Upper lobe of left lung (tissue), 4 donors: ENCODE measurements around the gene UGT2B17.

Source experiments
- CTCF ChIP-seq, 6 experiments: fragments of 450-650 bp in 4 of 6; fragments of 200-600 bp in 2 of 6; sonication (generic) in 2 of 6; IDR thresholded peaks; one replicate each; pipeline ENCODE4 v1.5.1; 2016 to 2019; ENCODE audit warnings: antibody characterized with exemption in 6 of 6
- EP300 ChIP-seq, 4 donors: sonication (generic); formaldehyde crosslinking; IDR thresholded peaks; one replicate each; pipeline ENCODE4 v1.5.1; 2017; ENCODE audit warnings: antibody characterized with exemption in 4 of 4, control low read depth in 2 of 4
- POLR2A ChIP-seq, 4 donors: fragments of 450-650 bp; IDR thresholded peaks; one replicate each; pipeline ENCODE4 v1.5.1; 2016 to 2017; ENCODE audit warnings: antibody characterized with exemption in 4 of 4, mild to moderate bottlenecking in 2 of 4
- POLR2AphosphoS5 ChIP-seq, 2 donors: sonication (generic); formaldehyde crosslinking; IDR thresholded peaks; one replicate each; pipeline ENCODE4 v1.5.1; 2017; ENCODE audit warnings: antibody characterized with exemption in 2 of 2

GRCh38 chr4:68499021-68499420 lies 77.1 kb downstream of the UGT2B17 start:
- TF ChIP-seq CTCF (IDR thresholded peaks at IDR 0.05), result no peak
- no peak for TF ChIP-seq POLR2AphosphoS5 (IDR thresholded peaks at IDR 0.05)
- TF ChIP-seq POLR2A (IDR thresholded peaks at IDR 0.05), result no peak
- TF ChIP-seq EP300 (IDR thresholded peaks at IDR 0.05), result no peak
